Tibial nerve (tissue), 4 donors: ENCODE results near the gene OR2B2. TPM values are rescaled to one million over a fixed set of nuclear protein-coding genes. Genes with fewer than 3 reads are reported as not detected.
A peak's percentile ranks its signal among the peaks of the same experiment; 100 is the strongest.

Experiments used
- DNase-seq, 2 donors: peaks; one replicate each; pipeline ENCODE4 v3.0.0-alpha.2; 2019; ENCODE audit warnings: low spot score in 2 of 2
- H3K27ac ChIP-seq, 4 donors: fragments of 200-600 bp; sonication (generic) in 3 of 4; one replicate each; pipeline ENCODE4 v1.5.1; 2017 to 2019; ENCODE audit warnings: mild to moderate bottlenecking in 1 of 4
- H3K27me3 ChIP-seq, 2 donors: fragments of 200-600 bp; sonication (generic) in 1 of 2; one replicate each; pipeline versions ENCODE4 v1.5.1 to v1.6.0; 2017 to 2019
- H3K36me3 ChIP-seq, 3 donors: fragments of 200-600 bp; sonication (generic); one replicate each; pipeline ENCODE4 v1.5.1; 2018 to 2019
- H3K4me1 ChIP-seq, 4 donors: fragments of 200-600 bp; sonication (generic) in 3 of 4; one replicate each; pipeline ENCODE4 v1.5.1; 2017 to 2019
- H3K4me3 ChIP-seq, 4 donors: fragments of 200-600 bp; sonication (generic) in 3 of 4; one replicate each; pipeline ENCODE4 v1.5.1; 2017 to 2019; ENCODE audit warnings: mild to moderate bottlenecking in 1 of 4, moderate library complexity in 1 of 4
- H3K9me3 ChIP-seq, 4 donors: fragments of 200-600 bp; sonication (generic) in 3 of 4; one replicate each; pipeline ENCODE4 v1.5.1; 2017 to 2019
- EP300 ChIP-seq, 2 donors: sonication (generic); formaldehyde crosslinking; IDR thresholded peaks; one replicate each; pipeline ENCODE4 v1.6.1; 2017; ENCODE audit warnings: antibody characterized with exemption in 2 of 2, mild to moderate bottlenecking in 1 of 2
- POLR2A ChIP-seq, 2 donors: fragments of 450-650 bp; IDR thresholded peaks; one replicate each; pipeline ENCODE4 v1.6.1; 2017; ENCODE audit warnings: antibody characterized with exemption in 2 of 2, mild to moderate bottlenecking in 2 of 2, moderate library complexity in 2 of 2
- WGBS, 2 donors: methylation state at CpG; one replicate each; pipeline ENCODE4 v1.1.5; 2018; 5-methylcytosine and 5-hydroxymethylcytosine counted together
- total RNA-seq, 4 donors: library from RNA; depleted of rRNA; stranded (reverse); fragments of >200 nt; gene quantifications; one replicate each; pipeline ENCODE4 v1.1.0, GENCODE V29; 2016
- TF ChIP-seq, protein P1 (sequence below), 5 experiments: fragments of 200-600 bp in 3 of 5; fragments of 450-650 bp in 2 of 5; sonication (generic) in 3 of 5; IDR thresholded peaks; one replicate each; pipeline ENCODE4 v1.5.1; 2016 to 2019; ENCODE audit warnings: antibody characterized with exemption in 5 of 5, mild to moderate bottlenecking in 3 of 5, moderate library complexity in 2 of 5

OR2B2 gene
- total RNA-seq, 4 donors from 2014 or later: not detected

DNA sequence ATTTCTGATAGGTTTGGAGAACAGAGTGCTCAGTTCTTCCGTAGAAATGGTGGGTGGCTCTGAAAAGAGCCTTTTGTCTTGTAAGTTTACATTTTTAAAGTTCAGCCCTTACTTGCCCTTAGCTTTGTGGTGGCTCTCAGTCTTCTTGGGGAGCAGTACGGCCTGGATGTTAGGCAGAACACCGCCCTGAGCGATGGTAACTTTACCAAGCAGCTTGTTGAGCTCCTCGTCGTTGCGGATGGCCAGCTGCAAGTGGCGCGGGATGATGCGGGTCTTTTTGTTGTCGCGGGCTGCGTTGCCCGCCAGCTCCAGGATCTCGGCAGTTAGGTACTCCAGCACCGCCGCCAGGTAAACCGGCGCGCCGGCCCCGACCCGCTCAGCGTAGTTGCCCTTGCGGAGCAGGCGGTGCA lies 19.5 kb downstream of the OR2B2 start:
- no peak for TF ChIP-seq POLR2A (IDR thresholded peaks at IDR 0.05)
- TF ChIP-seq, protein P1, sequence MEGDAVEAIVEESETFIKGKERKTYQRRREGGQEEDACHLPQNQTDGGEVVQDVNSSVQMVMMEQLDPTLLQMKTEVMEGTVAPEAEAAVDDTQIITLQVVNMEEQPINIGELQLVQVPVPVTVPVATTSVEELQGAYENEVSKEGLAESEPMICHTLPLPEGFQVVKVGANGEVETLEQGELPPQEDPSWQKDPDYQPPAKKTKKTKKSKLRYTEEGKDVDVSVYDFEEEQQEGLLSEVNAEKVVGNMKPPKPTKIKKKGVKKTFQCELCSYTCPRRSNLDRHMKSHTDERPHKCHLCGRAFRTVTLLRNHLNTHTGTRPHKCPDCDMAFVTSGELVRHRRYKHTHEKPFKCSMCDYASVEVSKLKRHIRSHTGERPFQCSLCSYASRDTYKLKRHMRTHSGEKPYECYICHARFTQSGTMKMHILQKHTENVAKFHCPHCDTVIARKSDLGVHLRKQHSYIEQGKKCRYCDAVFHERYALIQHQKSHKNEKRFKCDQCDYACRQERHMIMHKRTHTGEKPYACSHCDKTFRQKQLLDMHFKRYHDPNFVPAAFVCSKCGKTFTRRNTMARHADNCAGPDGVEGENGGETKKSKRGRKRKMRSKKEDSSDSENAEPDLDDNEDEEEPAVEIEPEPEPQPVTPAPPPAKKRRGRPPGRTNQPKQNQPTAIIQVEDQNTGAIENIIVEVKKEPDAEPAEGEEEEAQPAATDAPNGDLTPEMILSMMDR (IDR thresholded peaks at IDR 0.05): no peak
- H3K9me3 ChIP-seq: no peaks in the 10 kb centered on the region
- peak overlapping the region; percentile 54 to 82 (median 66) for H3K4me3 ChIP-seq
- H3K4me1 ChIP-seq: peaks cover 0 to 41% (median 8%) of the 10 kb centered on the region in 4 donors
- H3K27me3 ChIP-seq: peaks cover 0 to 49% of the 10 kb centered on the region in 2 donors
- no peaks in the 10 kb centered on the region for H3K36me3 ChIP-seq
- peak overlapping the region in 3 of 4 donors; percentile 65 to 94 (median 69) for H3K27ac ChIP-seq
- 2 to 4% methylated on average over 26 of the region's 26 CpGs for WGBS, 2 donors
- no peak for DNase-seq

DNA sequence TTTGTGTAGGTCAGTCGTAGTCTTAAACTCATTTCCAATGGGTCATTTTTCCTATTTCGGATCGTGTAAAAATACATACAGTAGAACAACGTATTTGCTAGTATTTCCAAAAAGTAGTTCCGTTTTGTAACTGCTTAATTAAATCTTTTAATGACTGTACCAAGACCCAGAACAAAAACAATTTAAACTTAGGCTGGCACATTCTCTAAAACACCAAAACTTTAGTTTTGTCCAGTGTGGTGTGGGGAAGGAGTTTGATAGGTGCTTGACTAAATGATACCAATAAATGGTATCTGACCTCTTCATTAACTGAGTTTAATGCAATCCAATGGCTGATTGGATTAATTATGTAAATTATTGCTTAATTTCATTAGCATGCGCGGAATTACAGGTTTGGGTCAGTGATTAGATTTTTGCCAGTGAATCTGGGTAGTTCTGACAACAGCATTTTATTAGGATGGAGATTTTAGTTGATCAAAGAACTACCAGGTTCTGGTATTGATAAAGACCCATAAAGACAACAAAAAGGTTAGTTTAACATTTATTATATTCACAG lies 20.8 kb downstream of the OR2B2 start:
- peaks cover 0 to 54% of the 10 kb centered on the region in 2 donors for H3K27me3 ChIP-seq

GRCh38 chr6:27890445-27891319 lies 21.5 kb downstream of the OR2B2 start:
- Histone ChIP-seq H3K4me1 (peaks cover 0 to 41% (median 8%) of the 10 kb centered on the region in 4 donors), H3K9me3 (no peaks in the 10 kb centered on the region), H3K27ac (no peak overlapping the region), H3K36me3 (no peaks in the 10 kb centered on the region), H3K27me3 (peaks cover 0 to 60% of the 10 kb centered on the region in 2 donors), H3K4me3 (peak overlapping the region in 3 of 4 donors; percentile 31 to 44 (median 31))
- 2 to 3% methylated on average over 43 to 49 of the region's 50 CpGs for WGBS, 2 donors
- TF ChIP-seq POLR2A (IDR thresholded peaks at IDR 0.05) (peak in 1 of 2 donors; percentile 11), EP300 (IDR thresholded peaks at IDR 0.05) (peak in 1 of 2 donors; percentile 49)
- TF ChIP-seq, protein P1 (IDR thresholded peaks at IDR 0.05): no peak
- peak in 1 of 2 donors; percentile 25 for DNase-seq

More for the DNA sequence above, 20.8 kb downstream of the OR2B2 start:
- DNase-seq: no peak
- peak overlapping the region in 1 of 4 donors; percentile 44 for H3K4me3 ChIP-seq
- TF ChIP-seq, protein P1 (IDR thresholded peaks at IDR 0.05): no peak
- H3K4me1 ChIP-seq: peaks cover 0 to 41% (median 8%) of the 10 kb centered on the region in 4 donors
- WGBS, 2 donors: 34 to 37% methylated on average over 7 of the region's 7 CpGs
- no peaks in the 10 kb centered on the region for H3K36me3 ChIP-seq
- H3K9me3 ChIP-seq: no peaks in the 10 kb centered on the region
- H3K27ac ChIP-seq: no peak overlapping the region

DNA sequence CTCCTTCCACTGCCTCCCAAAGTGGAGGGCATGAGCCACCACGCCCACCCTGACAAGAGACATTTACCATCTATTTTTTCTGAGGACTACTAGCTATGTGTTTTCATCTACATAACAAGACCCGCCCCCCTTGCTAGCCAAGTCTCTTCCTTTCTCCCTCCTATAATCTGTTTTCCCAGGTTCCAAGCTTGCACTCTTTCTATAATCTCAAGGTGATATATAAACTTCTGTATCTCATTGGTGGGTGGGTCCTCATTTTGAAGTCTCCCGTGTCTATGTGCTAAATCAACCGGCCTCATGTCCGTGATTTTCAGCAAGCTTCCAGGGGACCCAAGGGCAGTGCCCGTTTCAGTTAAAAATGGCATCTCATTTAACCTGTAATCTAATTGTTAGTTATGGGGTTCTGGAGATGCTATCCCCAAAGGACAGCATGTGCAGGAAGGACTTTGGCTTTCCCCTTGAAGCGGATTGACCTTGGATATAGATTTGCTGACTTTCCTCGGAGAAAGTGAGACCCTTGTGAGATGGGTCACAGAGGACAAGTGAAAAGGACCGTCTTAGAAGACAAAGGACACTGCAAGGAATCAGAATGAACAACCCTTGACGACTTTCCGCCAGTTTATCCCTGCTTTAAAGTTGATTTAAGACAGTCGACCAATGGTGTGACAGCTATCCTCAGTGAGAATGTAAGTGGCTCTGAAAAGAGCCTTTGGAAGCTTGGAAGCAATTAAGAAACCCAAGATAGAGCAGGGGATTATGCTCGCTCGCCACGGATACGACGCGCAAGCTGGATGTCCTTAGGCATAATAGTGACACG lies 22.4 kb downstream of the OR2B2 start:
- WGBS, 2 donors: 26 to 27% methylated on average over 19 of the region's 19 CpGs
- Histone ChIP-seq H3K27ac (no peak overlapping the region), H3K36me3 (no peaks in the 10 kb centered on the region), H3K9me3 (no peaks in the 10 kb centered on the region), H3K27me3 (peaks cover 0 to 63% of the 10 kb centered on the region in 2 donors), H3K4me1 (peaks cover 0 to 41% (median 8%) of the 10 kb centered on the region in 4 donors), H3K4me3 (peak overlapping the region in 3 of 4 donors; percentile 31 to 44 (median 31))
- TF ChIP-seq POLR2A (IDR thresholded peaks at IDR 0.05) (no peak), EP300 (IDR thresholded peaks at IDR 0.05) (no peak)
- TF ChIP-seq, protein P1 (IDR thresholded peaks at IDR 0.05): no peak
- DNase-seq: no peak
